ENCODE results near the gene RNF157.

RNF157 gene

GRCh38 chr17:76170114-76170513 is 70.2 kb downstream of the RNF157 start:
- no peak for TF ChIP-seq CTCF (IDR thresholded peaks at IDR 0.05; ENCODE audit: low read depth, low read length, missing control alignments)
- DNase-seq (ENCODE audit: low read depth) = no peak

GRCh38 chr17:76166906-76167305 is 73.4 kb downstream of the RNF157 start:
- no peak for TF ChIP-seq CTCF (IDR thresholded peaks at IDR 0.05; ENCODE audit: low read depth, low read length, missing control alignments)
- no peak for DNase-seq (ENCODE audit: low read depth)
- no peak overlapping the region for H3K4me3 ChIP-seq (ENCODE audit: low read depth, low read length)

More at GRCh38 chr17:76170114-76170513, 70.2 kb downstream of the RNF157 start:
- no peak overlapping the region for H3K4me3 ChIP-seq (ENCODE audit: low read depth, low read length)

- DNase-seq (ENCODE audit: low read depth) = no peak
- no peak for TF ChIP-seq CTCF (IDR thresholded peaks at IDR 0.05; ENCODE audit: low read depth, low read length, missing control alignments)
- no peak overlapping the region for H3K4me3 ChIP-seq (ENCODE audit: low read depth, low read length)
These were observed 74.1 kb downstream of the RNF157 start for GRCh38 chr17:76166168-76166567.

GRCh38 chr17:76164331-76164730 is 76.0 kb downstream of the RNF157 start:
- DNase-seq (ENCODE audit: low read depth) = no peak
- no peak for TF ChIP-seq CTCF (IDR thresholded peaks at IDR 0.05; ENCODE audit: low read depth, low read length, missing control alignments)
- no peak overlapping the region for H3K4me3 ChIP-seq (ENCODE audit: low read depth, low read length)

GRCh38 chr17:76163919-76164318 is 76.4 kb downstream of the RNF157 start:
- DNase-seq (ENCODE audit: low read depth) = no peak
- no peak for TF ChIP-seq CTCF (IDR thresholded peaks at IDR 0.05; ENCODE audit: low read depth, low read length, missing control alignments)
- no peak overlapping the region for H3K4me3 ChIP-seq (ENCODE audit: low read depth, low read length)

- no peak for DNase-seq (ENCODE audit: low read depth)
- no peak overlapping the region for H3K4me3 ChIP-seq (ENCODE audit: low read depth, low read length)
- no peak for TF ChIP-seq CTCF (IDR thresholded peaks at IDR 0.05; ENCODE audit: low read depth, low read length, missing control alignments)
These were observed 78.5 kb downstream of the RNF157 start for GRCh38 chr17:76161619-76162266.

GRCh38 chr17:76160896-76161528 is 79.3 kb downstream of the RNF157 start:
- H3K4me3 ChIP-seq (ENCODE audit: low read depth, low read length) = no peak overlapping the region
- no peak for TF ChIP-seq CTCF (IDR thresholded peaks at IDR 0.05; ENCODE audit: low read depth, low read length, missing control alignments)
- no peak for DNase-seq (ENCODE audit: low read depth)

Measured in GM12864 (cell line).